Occipital lobe (tissue), 2 donors: ENCODE data around the gene SLCO3A1. TPM values are rescaled to one million over a fixed set of nuclear protein-coding genes. Genes with fewer than 3 reads are reported as not detected.

Experiments
- DNase-seq: peaks from one replicate; lab custom pipeline; 2025; lab: John Stamatoyannopoulos, UW
- total RNA-seq: library from RNA; depleted of rRNA; stranded (reverse); fragments of >200 nt; gene quantifications from one replicate; pipeline ENCODE4 v1.2.3, GENCODE V29; 2014

The SLCO3A1 gene
- total RNA-seq, 1 donor from 2014 or later = 9.8 TPM

DNA sequence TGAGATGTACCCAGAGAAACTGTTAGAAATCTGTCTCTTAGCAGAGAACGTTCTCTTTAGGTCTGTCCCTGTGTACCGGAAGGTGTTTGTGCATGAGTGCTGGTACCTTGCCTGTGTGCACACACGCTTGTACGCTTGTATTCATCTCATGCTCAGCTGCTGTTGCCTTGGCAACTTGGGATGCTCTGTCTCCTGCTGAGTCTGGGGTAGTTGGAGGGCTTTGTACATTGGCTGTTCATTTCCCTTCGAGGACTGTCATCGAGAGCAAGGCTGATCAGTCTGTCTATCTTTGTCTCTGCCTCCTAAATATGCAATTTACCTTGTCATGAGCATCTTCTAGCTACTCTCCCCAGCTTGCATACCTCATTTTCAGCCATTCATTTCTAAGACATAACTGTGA lies 147.2 kb downstream of the SLCO3A1 start:
- no peak for DNase-seq

GRCh38 chr15:92001307-92001706 lies 147.8 kb downstream of the SLCO3A1 start:
- DNase-seq = no peak

- no peak for DNase-seq
These were observed 149.2 kb downstream of the SLCO3A1 start for GRCh38 chr15:92002666-92003065.

DNA sequence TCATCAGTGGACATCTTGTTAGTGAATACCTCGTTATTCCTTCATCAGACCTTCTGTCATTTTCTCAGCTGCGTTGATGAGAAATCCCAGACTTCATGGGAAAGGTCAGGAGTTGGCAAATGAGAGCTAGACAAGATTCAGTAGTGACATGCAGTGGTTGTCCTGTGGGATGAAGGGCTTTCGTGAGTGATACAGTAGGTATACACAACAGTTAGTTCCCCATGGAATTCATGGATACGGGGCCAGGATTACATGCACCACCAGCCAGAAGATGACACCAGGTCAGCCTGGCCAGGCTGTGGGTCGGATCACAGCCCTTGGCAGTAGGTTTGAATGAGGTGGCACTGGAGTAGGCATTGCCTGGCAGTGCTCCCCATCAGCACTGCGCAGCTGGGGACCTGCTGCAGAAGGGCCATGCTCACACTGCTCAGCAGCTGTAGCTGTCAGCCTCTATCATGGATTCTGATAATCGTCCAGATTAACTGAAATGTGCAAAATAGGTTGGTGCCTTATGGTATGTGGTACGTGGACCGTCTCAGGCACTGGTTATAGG lies 150.1 kb downstream of the SLCO3A1 start:
- DNase-seq = no peak

DNA sequence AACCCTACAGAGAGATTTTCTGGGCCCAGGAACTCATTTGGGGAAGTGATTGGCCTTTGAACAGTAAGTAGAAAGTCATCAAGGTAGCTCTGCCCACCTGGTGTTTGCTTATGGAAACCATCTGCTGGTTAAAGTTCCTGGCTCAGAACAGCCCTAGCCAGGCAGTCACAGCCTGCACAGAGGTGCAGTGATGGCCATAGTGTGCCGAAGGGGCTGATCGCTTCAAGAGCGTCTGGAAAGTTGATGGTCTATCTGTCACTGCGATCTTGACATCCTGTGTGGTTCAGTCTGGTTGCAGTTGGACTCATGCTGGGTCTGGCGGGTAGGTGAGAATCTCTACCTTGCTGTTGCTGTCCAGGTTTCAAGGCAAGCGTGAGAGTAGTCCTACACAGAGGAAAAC lies 151.6 kb downstream of the SLCO3A1 start:
- DNase-seq = no peak

DNA sequence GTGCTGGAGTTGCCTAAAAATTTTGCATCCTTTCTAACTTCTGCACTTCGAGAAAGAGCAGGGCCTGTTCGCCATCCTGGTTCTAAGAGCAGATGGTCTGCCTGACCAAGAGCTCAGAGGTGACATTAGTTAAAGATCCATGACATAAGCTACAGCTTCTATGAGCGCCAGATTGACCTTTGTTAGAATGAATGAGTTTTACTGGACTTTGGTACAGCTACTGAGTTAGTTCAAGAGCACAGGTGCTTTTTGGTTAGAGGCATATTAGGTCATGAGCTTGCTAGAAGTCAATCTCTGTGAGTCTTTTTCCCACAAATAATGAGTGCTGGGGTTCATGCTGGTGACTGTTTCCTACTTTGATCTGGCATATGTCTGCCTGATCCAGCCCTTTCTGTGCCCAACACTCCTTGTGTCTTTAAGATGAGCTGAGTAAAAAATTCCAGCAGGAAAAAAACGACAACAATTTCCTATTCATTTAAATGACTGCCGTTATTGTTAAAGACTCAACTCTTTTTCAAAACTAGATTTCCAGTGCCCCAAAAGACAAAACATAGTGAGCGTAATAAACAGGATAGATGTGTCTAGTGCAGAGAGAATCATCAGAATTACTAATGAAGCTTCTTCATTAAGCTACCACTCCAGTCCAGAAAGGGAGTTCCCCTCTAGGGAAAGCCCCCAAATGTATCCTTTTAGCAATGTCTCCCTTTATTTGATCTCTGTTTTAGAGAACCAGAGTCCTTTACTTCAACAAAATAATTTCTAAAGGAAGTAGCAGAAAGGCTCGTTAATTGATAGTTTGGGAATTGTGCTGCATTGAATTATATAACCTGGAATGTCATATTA lies 152.9 kb downstream of the SLCO3A1 start:
- no peak for DNase-seq

GRCh38 chr15:92009162-92009561 lies 155.7 kb downstream of the SLCO3A1 start:
- no peak for DNase-seq

GRCh38 chr15:92011611-92012367 lies 158.3 kb downstream of the SLCO3A1 start:
- DNase-seq = no peak

- DNase-seq = no peak
These were observed 158.8 kb downstream of the SLCO3A1 start for GRCh38 chr15:92012368-92012629.

GRCh38 chr15:92012881-92013280 lies 159.4 kb downstream of the SLCO3A1 start:
- no peak for DNase-seq

- DNase-seq = no peak
These were observed 160.9 kb downstream of the SLCO3A1 start for GRCh38 chr15:92014281-92015030.

GRCh38 chr15:92017882-92018534 lies 164.5 kb downstream of the SLCO3A1 start:
- DNase-seq = no peak

GRCh38 chr15:92018535-92019239 lies 165.2 kb downstream of the SLCO3A1 start:
- DNase-seq = no peak

DNA sequence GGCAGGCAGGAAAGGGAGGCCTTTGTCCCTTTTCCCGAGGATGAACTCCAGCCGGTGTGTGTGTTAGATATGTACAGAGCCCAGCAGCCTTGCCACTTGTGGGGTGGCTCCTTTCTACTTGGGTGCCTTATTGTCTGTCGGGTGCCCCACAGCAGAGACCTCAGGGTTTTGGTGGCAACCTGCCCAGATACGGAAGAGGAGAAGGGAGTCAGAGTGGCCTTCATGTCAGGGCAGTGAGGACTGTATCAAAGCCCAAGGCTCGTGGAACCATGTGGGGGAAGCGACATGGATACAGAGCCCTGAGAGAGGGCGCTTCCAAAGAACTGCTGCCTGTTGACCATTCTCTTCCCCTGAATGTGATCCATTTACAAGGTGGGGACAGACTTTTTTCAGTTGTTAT lies 166.2 kb downstream of the SLCO3A1 start:
- no peak for DNase-seq

DNA sequence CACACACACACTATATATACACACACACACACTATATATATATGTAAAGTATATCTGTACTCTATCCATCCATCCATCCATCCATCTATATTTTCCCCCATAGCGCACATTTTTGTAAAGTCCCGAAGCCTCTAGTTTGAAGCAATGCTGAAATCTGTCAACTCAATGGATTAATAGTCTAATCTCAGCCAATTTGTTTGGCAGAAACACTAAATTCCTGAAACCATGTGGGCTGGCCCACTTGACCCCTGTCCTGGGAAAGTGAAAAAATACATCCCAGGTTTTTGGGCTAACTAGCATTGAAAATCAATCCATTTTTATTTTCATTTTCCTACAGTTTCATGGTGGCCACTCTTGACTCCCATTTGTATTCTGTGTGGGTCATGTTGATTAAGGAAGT lies 166.7 kb downstream of the SLCO3A1 start:
- no peak for DNase-seq

GRCh38 chr15:92020804-92021203 lies 167.3 kb downstream of the SLCO3A1 start:
- no peak for DNase-seq

- DNase-seq = no peak
These were observed 168.3 kb downstream of the SLCO3A1 start for GRCh38 chr15:92021792-92022191.

DNA sequence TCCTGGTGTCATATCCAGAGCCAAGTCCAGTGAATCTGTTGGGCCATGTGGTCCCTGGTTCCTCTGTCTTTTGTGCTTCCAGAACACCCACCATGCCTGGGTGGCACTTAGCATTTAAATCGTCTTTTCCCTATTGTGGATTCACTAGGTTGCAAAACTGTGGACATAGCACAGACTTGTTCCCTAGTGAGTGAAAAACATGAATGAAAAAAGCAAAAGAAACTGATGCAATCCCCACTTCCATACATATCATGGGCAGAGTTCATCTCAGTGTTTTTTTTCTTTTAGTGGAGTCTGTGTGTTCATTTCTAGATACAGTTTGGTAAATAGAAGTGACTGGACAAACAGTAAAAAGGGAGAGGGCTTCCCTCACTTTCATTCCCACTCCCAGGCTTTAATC lies 170.5 kb downstream of the SLCO3A1 start:
- no peak for DNase-seq

GRCh38 chr15:92025706-92026270 lies 172.3 kb downstream of the SLCO3A1 start:
- no peak for DNase-seq

GRCh38 chr15:92028389-92028724 lies 174.8 kb downstream of the SLCO3A1 start:
- no peak for DNase-seq

- no peak for DNase-seq
These were observed 176.3 kb downstream of the SLCO3A1 start for GRCh38 chr15:92029767-92030166.
